GM12892 (cell line): ENCODE measurements around the gene CYP2C18.
"Not testable (repeated sequence)": the region's sequence is repeated elsewhere in the genome, so short reads cannot be mapped to it uniquely, and the experiment has no call there.

ENCODE experiments used
- DNase-seq: peaks from one replicate; pipeline ENCODE4 v3.0.0; 2011; ENCODE audit not compliant: insufficient read length
- FAIRE-seq: peaks from 2 replicates; lab custom pipeline; 2011; peaks lifted over from hg19 to GRCh38; lab: Jason Lieb, UNC
- POLR2A ChIP-seq: IDR thresholded peaks from 2 replicates; pipeline ENCODE4 v1.6.1; 2011; ENCODE audit warnings: low read depth, low read length, control low read depth
- POLR2AphosphoS5 ChIP-seq: IDR thresholded peaks from 2 replicates; pipeline ENCODE4 v1.6.1; 2011; ENCODE audit warnings: low read depth, low read length, control low read depth
- TAF1 ChIP-seq: IDR thresholded peaks from 2 replicates; pipeline ENCODE4 v1.6.1; 2011; ENCODE audit warnings: low read depth, mild to moderate bottlenecking, control low read depth, low read length, borderline replicate concordance

The CYP2C18 gene

GRCh38 chr10:94757916-94758315 lies 74.4 kb downstream of the CYP2C18 start:
- DNase-seq (no peak), FAIRE-seq (no peak)
- TF ChIP-seq POLR2A, result no peak
- TF ChIP-seq TAF1, result no peak
- no peak for TF ChIP-seq POLR2AphosphoS5

GRCh38 chr10:94760586-94761178 lies 77.2 kb downstream of the CYP2C18 start:
- DNase-seq (no peak), FAIRE-seq (no peak)
- TF ChIP-seq POLR2AphosphoS5 (no peak), TAF1 (no peak), POLR2A (no peak)

GRCh38 chr10:94762393-94762792 lies 78.9 kb downstream of the CYP2C18 start, which contains the start of gene CYP2C19:
Gene CYP2C19, plus strand, starts transcription at chr10:94762681. Its CDS starts 25 bp downstream, at chr10:94762706.
- no peak for DNase-seq
- FAIRE-seq, result no peak
- no peak for TF ChIP-seq TAF1
- TF ChIP-seq POLR2AphosphoS5, result no peak
- TF ChIP-seq POLR2A, result no peak

- FAIRE-seq, DNase-seq: not testable (repeated sequence)
Measured at GRCh38 chr10:94775425-94775824, 91.9 kb downstream of the CYP2C18 start.

GRCh38 chr10:94777886-94778458 lies 94.4 kb downstream of the CYP2C18 start:
- no peak for DNase-seq
- FAIRE-seq, result no peak
- no peak for TF ChIP-seq POLR2A
- TF ChIP-seq POLR2AphosphoS5, result no peak
- no peak for TF ChIP-seq TAF1

GRCh38 chr10:94780844-94781243 lies 97.3 kb downstream of the CYP2C18 start:
- DNase-seq, result no peak
- no peak for FAIRE-seq
- no peak for TF ChIP-seq POLR2A
- TF ChIP-seq TAF1, result no peak
- TF ChIP-seq POLR2AphosphoS5, result no peak

- TF ChIP-seq TAF1 (no peak), POLR2AphosphoS5 (no peak), POLR2A (no peak)
- no peak for FAIRE-seq
- DNase-seq, result no peak
Measured at GRCh38 chr10:94784256-94784655, 100.7 kb downstream of the CYP2C18 start.

- FAIRE-seq (no peak), DNase-seq (no peak)
- TF ChIP-seq TAF1 (no peak), POLR2A (no peak), POLR2AphosphoS5 (no peak)
Measured at GRCh38 chr10:94785211-94785610, 101.7 kb downstream of the CYP2C18 start.
